EH (cell line): ENCODE data around the gene KANTR.

ENCODE experiments used
- DNase-seq: peaks from one replicate; pipeline ENCODE4 v3.0.0-alpha.2; 2015; ENCODE audit warnings: low read depth

The KANTR gene

GRCh38 chrX:53093748-53094581 is at the start of gene KANTR:
KANTR (plus strand) TSS chrX:53094142; CDS start chrX:53124273, 30,131 bp downstream.
- peak; percentile 96 for DNase-seq

DNA sequence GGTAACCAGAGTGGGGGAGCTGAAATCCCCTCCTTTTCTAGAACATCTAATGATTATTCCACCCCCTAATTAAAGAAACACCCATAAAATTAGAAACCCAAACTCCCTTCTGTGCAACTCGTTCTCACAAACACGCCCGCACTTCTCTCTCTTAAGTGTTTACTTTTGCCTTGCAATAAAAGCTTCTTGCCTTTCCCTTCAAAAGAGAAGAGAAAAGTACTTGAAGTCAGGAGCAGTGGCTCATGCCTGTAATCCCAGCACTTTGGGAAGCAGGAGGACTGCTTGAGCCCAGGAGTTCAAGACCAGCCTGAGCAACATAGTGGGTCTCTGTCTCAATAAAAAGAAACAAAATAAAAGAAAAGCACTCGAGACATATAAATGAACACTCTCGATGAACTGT is 48.9 kb upstream of the KANTR start:
- DNase-seq, result no peak

DNA sequence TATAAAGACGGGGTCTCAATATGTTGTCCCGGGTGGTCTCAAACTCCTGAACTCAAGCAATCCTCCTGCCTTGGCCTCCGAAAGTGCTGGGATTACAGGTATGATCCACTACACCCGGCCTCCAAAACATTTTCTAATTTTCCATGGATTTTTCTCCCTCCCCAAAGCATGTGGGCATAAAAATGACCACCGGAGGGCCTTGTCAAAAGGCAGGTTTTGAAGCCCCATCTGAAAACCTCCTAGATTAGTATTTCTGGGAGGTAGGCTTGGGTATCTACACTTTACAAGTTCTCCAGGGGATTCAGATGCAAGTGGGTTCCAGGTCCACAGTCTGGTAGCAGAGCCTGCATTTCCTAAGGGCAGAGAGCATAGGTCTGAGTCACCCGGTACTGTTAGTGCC is 46.7 kb upstream of the KANTR start:
- DNase-seq, result peak; percentile 33

- peak; percentile 82 for DNase-seq
Observed at GRCh38 chrX:53048169-53049126, 45.5 kb upstream of the KANTR start, which contains the start of gene GPR173. GPR173 (plus strand) TSS chrX:53048789; CDS start chrX:53076622, 27,833 bp downstream.

- peak; percentile 1 for DNase-seq
Observed at GRCh38 chrX:53049127-53049517, 44.8 kb upstream of the KANTR start.

- DNase-seq, result peak; percentile 7
Observed at GRCh38 chrX:53050841-53051240, 43.1 kb upstream of the KANTR start.

GRCh38 chrX:53055244-53055849 is 38.6 kb upstream of the KANTR start:
- DNase-seq, result no peak

GRCh38 chrX:53056292-53056691 is 37.6 kb upstream of the KANTR start:
- no peak for DNase-seq

DNA sequence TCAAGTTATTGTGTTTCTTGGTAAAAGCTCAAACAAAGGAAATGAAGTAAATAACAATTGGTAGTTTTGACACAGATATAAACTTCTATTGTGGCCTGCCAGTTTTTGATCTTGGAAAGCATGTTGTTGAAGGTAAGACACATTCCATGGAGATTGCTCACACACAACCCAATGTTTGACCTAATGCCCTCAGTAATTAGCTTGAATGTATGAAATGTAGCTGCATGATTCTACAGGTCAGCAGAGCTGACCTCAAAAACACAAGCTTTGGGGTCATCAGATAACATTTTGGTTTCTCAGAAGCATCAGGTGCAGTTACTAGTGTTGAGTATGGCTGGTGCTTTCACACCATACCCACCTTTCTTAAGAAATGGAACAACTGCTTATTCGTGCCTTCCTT is 28.8 kb upstream of the KANTR start:
- DNase-seq, result peak; percentile 13

DNA sequence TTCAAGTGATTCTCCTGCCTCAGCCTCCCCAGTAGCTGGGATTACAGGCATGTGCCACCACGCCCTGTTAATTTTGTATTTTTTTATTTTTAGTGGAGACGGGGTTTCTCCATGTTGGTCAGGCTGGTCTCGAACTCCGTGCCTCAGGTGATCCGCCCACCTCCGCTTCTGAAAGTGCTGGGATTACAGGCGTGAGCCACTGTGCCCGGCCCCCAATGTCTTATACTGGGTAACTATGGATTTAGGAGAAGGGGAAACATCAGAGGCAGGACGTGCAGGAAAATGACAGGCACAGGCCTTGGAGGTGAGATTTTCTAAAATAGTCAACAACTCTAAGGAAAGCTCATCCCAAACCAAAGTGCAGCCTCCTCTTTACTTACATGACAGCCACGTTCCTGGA is 22.9 kb upstream of the KANTR start:
- DNase-seq, result no peak

GRCh38 chrX:53071604-53072417 is 22.1 kb upstream of the KANTR start:
- peak; percentile 59 for DNase-seq

- DNase-seq, result no peak
Observed at GRCh38 chrX:53072418-53073114, 21.4 kb upstream of the KANTR start.

GRCh38 chrX:53073115-53073586 is 20.8 kb upstream of the KANTR start:
- no peak for DNase-seq

- no peak for DNase-seq
Observed at GRCh38 chrX:53075011-53075410, 18.9 kb upstream of the KANTR start.

- no peak for DNase-seq
Observed at GRCh38 chrX:53076671-53077070, 17.3 kb upstream of the KANTR start.

DNA sequence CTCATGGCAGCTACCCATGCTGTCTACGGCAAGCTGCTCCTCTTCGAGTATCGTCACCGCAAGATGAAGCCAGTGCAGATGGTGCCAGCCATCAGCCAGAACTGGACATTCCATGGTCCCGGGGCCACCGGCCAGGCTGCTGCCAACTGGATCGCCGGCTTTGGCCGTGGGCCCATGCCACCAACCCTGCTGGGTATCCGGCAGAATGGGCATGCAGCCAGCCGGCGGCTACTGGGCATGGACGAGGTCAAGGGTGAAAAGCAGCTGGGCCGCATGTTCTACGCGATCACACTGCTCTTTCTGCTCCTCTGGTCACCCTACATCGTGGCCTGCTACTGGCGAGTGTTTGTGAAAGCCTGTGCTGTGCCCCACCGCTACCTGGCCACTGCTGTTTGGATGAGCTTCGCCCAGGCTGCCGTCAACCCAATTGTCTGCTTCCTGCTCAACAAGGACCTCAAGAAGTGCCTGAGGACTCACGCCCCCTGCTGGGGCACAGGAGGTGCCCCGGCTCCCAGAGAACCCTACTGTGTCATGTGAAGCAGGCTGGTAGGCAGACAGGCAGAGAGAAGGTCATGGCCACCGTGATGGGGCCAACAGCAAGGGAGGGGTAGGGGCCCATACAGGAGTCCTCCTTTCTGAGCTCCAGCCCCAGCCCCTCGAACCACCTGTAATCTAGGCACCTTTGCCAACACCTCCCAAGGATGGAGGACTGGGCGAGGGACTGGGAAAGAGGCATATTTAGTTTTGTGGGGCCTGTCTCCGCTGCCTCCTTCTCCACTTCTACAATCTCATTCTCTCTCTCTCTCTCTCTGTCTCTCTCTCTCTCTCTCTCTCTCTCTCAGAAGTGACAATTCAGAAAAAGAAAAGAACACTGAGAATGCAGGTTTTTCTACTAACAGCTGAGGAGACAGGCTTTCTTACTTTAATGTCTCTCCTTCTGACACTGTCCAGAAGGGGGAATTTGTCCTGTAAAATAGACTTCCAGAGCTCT is 16.4 kb upstream of the KANTR start:
- no peak for DNase-seq

- DNase-seq, result no peak
Observed at GRCh38 chrX:53078943-53079342, 15.0 kb upstream of the KANTR start.

DNA sequence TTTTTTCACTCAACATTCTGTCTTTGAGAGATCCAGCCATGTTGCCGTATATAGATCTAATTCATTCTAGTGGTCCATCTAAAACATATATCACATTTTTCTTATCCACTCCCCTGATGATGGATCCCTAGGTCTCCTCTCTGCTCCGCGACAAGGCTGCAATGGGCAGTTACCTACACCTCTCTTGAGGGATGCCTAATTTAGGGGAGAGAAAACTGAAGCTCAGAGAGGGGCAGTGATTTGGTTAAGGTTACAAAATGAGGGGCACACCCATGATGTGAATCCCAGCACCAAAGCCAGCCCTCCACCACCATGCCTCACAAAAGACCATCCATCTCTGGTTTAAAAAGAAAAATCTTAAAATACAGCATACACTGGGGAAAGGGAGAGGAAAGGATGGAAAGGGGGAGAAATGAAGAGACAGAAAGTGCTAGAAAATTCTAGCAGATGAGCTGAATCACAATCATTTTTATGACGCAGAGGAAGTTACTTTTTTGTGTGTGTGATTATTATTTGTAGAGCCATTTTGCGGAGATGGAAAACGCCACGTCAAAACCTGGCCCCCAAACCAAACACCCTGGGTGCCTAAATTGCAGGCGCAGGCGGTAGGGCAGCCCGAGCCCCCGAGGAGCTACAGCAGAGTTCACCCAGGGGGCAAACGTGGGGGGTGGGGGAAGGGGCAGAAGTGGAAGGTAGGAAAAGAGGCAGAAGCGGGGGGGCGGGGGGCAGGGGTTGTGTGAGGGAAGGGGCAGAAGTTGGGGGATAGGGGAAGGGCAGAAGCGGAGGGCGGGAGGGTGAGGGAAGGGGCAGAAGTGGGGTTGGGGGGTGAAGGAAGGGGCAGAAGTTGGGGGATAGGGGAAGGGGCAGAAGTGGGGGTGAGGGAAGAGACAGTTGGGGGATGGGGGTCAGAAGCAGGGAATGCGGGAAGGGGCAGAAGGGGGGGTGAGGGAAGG is 13.0 kb upstream of the KANTR start:
- peak; percentile 39 for DNase-seq
